ENCODE results near the gene TNFAIP2. TPM values are rescaled to one million over a fixed set of nuclear protein-coding genes. Genes with fewer than 3 reads are reported as not detected.

TNFAIP2 gene
- total and polyA plus RNA-seq, 9 of the 15 experiments (the other 6 are each of a cell fraction or from before 2014, with no cell fraction given) = 22.6 to 68.6 (median 44.6) TPM

DNA sequence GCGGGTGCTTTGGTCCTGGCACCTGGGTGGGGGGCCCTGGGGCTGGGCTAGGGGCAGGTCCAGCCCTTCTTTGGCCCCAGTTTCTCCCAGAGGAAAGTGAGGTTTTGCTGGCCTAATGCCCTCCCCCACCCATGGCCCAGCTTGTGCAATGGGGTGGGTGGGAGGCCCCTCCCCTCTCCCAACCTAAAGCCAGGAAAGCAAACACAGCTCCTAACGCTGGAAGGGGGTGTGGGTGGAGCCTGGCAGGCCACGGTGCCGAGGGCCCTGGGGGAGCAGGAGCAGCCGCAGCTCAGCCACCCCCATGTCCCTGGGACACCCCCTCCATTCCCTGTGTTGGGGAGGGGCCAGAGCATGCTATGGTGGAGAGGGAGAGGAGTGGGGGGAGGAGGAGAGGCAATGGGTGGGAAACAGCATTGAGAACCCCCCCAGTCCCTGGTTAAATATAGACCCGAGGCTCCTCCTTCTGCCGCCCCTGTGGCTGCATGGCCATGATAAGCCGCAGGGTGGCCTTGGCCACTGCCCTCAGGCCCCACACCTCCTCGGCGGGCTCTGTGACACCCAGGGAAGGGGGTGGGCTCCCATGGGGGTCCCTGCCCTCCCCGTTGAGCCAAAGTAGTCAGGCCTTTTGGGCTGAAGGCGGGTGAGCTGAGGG is 24.1 kb upstream of the TNFAIP2 start (continued):
- no peak for TF ChIP-seq CBFB (CRISPR knock-in tag; IDR thresholded peaks at IDR 0.05)
- peak; percentile 76 for TF ChIP-seq CBFA2T3 (IDR thresholded peaks at IDR 0.05)
- TF ChIP-seq ZKSCAN3 (CRISPR knock-in tag; IDR thresholded peaks at IDR 0.05) = no peak
- TF ChIP-seq ZBTB2 (IDR thresholded peaks at IDR 0.05) = 0 out of 2 replicates have a peak, but pooled peaks have one; percentile 48
- peak; percentile 27 to 34; a peak in 1 of 4 replicates for TF ChIP-seq MAZ (CRISPR knock-in tag; conservative IDR thresholded peaks at IDR 0.05 in 1 of 2, IDR thresholded peaks at IDR 0.05 in 1 of 2)
- 0 out of 2 replicates have a peak, but pooled peaks have one; percentile 21 for TF ChIP-seq POLR2AphosphoS5 (IDR thresholded peaks at IDR 0.05; ENCODE audit: control insufficient read depth, insufficient read depth, low read depth, low read length)
- no peak for TF ChIP-seq ATF3 (IDR thresholded peaks at IDR 0.05)
- no peak for TF ChIP-seq ATF3 (CRISPR knock-in tag; conservative IDR thresholded peaks at IDR 0.05)
- peak; percentile 80 for TF ChIP-seq CEBPB (tag; IDR thresholded peaks at IDR 0.05)
- TF ChIP-seq PRMT5 (CRISPR knock-in tag; IDR thresholded peaks at IDR 0.05) = no peak
- TF ChIP-seq CXXC5 (CRISPR knock-in tag; IDR thresholded peaks at IDR 0.05) = peak; percentile 16; the same call in 1 of the 2 replicates
- TF ChIP-seq NFIC (IDR thresholded peaks at IDR 0.05) = 0 out of 2 replicates have a peak, but pooled peaks have one; percentile 16
- TF ChIP-seq MAX (CRISPR knock-in tag; IDR thresholded peaks at IDR 0.05) = 0 out of 2 replicates have a peak, but pooled peaks have one; percentile 20
- TF ChIP-seq, protein P1, sequence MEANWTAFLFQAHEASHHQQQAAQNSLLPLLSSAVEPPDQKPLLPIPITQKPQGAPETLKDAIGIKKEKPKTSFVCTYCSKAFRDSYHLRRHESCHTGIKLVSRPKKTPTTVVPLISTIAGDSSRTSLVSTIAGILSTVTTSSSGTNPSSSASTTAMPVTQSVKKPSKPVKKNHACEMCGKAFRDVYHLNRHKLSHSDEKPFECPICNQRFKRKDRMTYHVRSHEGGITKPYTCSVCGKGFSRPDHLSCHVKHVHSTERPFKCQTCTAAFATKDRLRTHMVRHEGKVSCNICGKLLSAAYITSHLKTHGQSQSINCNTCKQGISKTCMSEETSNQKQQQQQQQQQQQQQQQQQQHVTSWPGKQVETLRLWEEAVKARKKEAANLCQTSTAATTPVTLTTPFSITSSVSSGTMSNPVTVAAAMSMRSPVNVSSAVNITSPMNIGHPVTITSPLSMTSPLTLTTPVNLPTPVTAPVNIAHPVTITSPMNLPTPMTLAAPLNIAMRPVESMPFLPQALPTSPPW (CRISPR knock-in tag; IDR thresholded peaks at IDR 0.05) = peak; percentile 73
- TF ChIP-seq EP300 (IDR thresholded peaks at IDR 0.05; ENCODE audit: low read length) = peak; percentile 55; the same call in 1 of the 2 replicates
- TF ChIP-seq LEF1 (IDR thresholded peaks at IDR 0.05) = 0 out of 2 replicates have a peak, but pooled peaks have one; percentile 39
- peak; percentile 29; the same call in 1 of the 2 replicates for TF ChIP-seq L3MBTL2 (IDR thresholded peaks at IDR 0.05)
- no peak for TF ChIP-seq ZNF699 (CRISPR knock-in tag; IDR thresholded peaks at IDR 0.05; ENCODE audit: insufficient replicate concordance)
- TF ChIP-seq XRCC5 (IDR thresholded peaks at IDR 0.05; ENCODE audit: low read depth, low read length) = peak; percentile 55; the same call in 1 of the 2 replicates
- 0 out of 2 replicates have a peak, but pooled peaks have one; percentile 44 for TF ChIP-seq MYNN (IDR thresholded peaks at IDR 0.05)
- TF ChIP-seq MYNN (CRISPR knock-in tag; IDR thresholded peaks at IDR 0.05) = no peak
- 0 out of 2 replicates have a peak, but pooled peaks have one; percentile 6 for TF ChIP-seq TEAD4 (IDR thresholded peaks at IDR 0.05; ENCODE audit: low read length)
- TF ChIP-seq TEAD4 (CRISPR knock-in tag; IDR thresholded peaks at IDR 0.05; ENCODE audit: borderline replicate concordance) = no peak

Data from K562 (cell line).